H9 (cell line): ENCODE results near the gene ADRA2A. TPM values are rescaled to one million over a fixed set of nuclear protein-coding genes. Genes with fewer than 3 reads are reported as not detected.

Experiments used
- DNase-seq: peaks from one replicate; pipeline ENCODE4 v3.0.0-alpha.2; 2017
- H2AFZ ChIP-seq: one replicate; pipeline ENCODE4 v1.6.1; 2013; ENCODE audit warnings: mild to moderate bottlenecking, low read length, control low read depth, moderate library complexity
- H2AK5ac ChIP-seq: 2 replicates; pipeline ENCODE4 v1.6.1; 2013; ENCODE audit warnings: low read length, control low read depth, mixed read lengths; ENCODE audit not compliant: insufficient read length
- H2BK120ac ChIP-seq: one replicate; pipeline ENCODE4 v1.6.1; 2013; ENCODE audit warnings: low read depth, mild to moderate bottlenecking, low read length, control low read depth, inconsistent platforms; ENCODE audit not compliant: poor library complexity, severe bottlenecking
- H2BK12ac ChIP-seq: 2 replicates; pipeline ENCODE4 v1.6.1; 2013; ENCODE audit warnings: low read length, control low read depth, mixed read lengths, low read depth; ENCODE audit not compliant: insufficient read length
- H2BK15ac ChIP-seq: 2 replicates; pipeline ENCODE4 v1.6.1; 2013; ENCODE audit warnings: low read depth, low read length, control low read depth
- H2BK20ac ChIP-seq: one replicate; pipeline ENCODE4 v1.6.1; 2013; ENCODE audit warnings: low read depth, mild to moderate bottlenecking, low read length, control low read depth, inconsistent platforms; ENCODE audit not compliant: poor library complexity, severe bottlenecking
- H2BK5ac ChIP-seq: 2 replicates; pipeline ENCODE4 v1.6.1; 2013; ENCODE audit warnings: low read length, control low read depth, mixed read lengths; ENCODE audit not compliant: insufficient read length
- H3K14ac ChIP-seq: 2 replicates; pipeline ENCODE4 v1.6.1; 2013; ENCODE audit warnings: low read length, control low read depth; ENCODE audit not compliant: insufficient read depth
- H3K18ac ChIP-seq: 2 replicates; pipeline ENCODE4 v1.6.1; 2013; ENCODE audit warnings: low read depth, mild to moderate bottlenecking, mixed read lengths, low read length, control low read depth; ENCODE audit not compliant: insufficient read length
- H3K23ac ChIP-seq: 2 replicates; pipeline ENCODE4 v1.6.1; 2013; ENCODE audit warnings: low read length, control low read depth, mixed read lengths, low read depth; ENCODE audit not compliant: insufficient read length
- H3K23me2 ChIP-seq: 2 replicates; pipeline ENCODE4 v1.6.1; 2013; ENCODE audit warnings: low read depth, mild to moderate bottlenecking, mixed read lengths, low read length, control low read depth; ENCODE audit not compliant: insufficient read length, poor library complexity, severe bottlenecking
- H3K27ac ChIP-seq: 2 replicates; pipeline ENCODE4 v1.5.1; 2013; ENCODE audit warnings: low read length, control low read depth, mixed read lengths, low read depth; ENCODE audit not compliant: insufficient read length
- H3K27me3 ChIP-seq: 2 replicates; pipeline ENCODE4 v1.6.1; 2013; ENCODE audit warnings: low read length, control low read depth, inconsistent platforms; ENCODE audit not compliant: insufficient read depth
- H3K4ac ChIP-seq: 2 replicates; pipeline ENCODE4 v1.6.1; 2013; ENCODE audit warnings: low read depth, mild to moderate bottlenecking, control low read depth, inconsistent platforms, low read length, moderate library complexity
- H3K4me1 ChIP-seq: 2 replicates; pipeline ENCODE4 v1.6.1; 2013; ENCODE audit warnings: low read length, control low read depth, inconsistent platforms; ENCODE audit not compliant: insufficient read depth
- H3K4me2 ChIP-seq: 2 replicates; pipeline ENCODE4 v1.6.1; 2013; ENCODE audit warnings: low read length, control low read depth, mixed read lengths; ENCODE audit not compliant: insufficient read length, insufficient read depth
- H3K56ac ChIP-seq: 2 replicates; pipeline ENCODE4 v1.6.1; 2013; ENCODE audit warnings: low read depth, mild to moderate bottlenecking, mixed read lengths, low read length, control low read depth; ENCODE audit not compliant: insufficient read length
- H3K79me1 ChIP-seq: 2 replicates; pipeline ENCODE4 v1.6.1; 2013; ENCODE audit warnings: low read depth, mild to moderate bottlenecking, moderate library complexity, low read length, control low read depth, inconsistent platforms; ENCODE audit not compliant: insufficient read depth, poor library complexity, severe bottlenecking
- H3K79me2 ChIP-seq: 2 replicates; pipeline ENCODE4 v1.6.1; 2013; ENCODE audit warnings: low read length, control low read depth, inconsistent platforms; ENCODE audit not compliant: insufficient read depth
- H3K9ac ChIP-seq: 2 replicates; pipeline ENCODE4 v1.6.1; 2013; ENCODE audit warnings: low read length, control low read depth, mixed read lengths; ENCODE audit not compliant: insufficient read length; ENCODE audit errors: extremely low read depth
- H3K9me3 ChIP-seq: one replicate; pipeline ENCODE4 v1.6.1; 2013; ENCODE audit warnings: low read depth, low read length, inconsistent platforms; ENCODE audit not compliant: control insufficient read depth
- H3T11ph ChIP-seq: one replicate; pipeline ENCODE4 v1.6.1; 2013; ENCODE audit warnings: mild to moderate bottlenecking, low read length, control low read depth, inconsistent platforms
- H4K20me1 ChIP-seq: one replicate; pipeline ENCODE4 v1.6.1; 2013; ENCODE audit not compliant: control insufficient read depth, insufficient read length, insufficient read depth
- H4K5ac ChIP-seq: 2 replicates; pipeline ENCODE4 v1.6.1; 2013; ENCODE audit warnings: low read depth, mild to moderate bottlenecking, mixed read lengths, low read length, control low read depth; ENCODE audit not compliant: insufficient read length
- H4K8ac ChIP-seq: replicated peaks from 2 replicates; pipeline ENCODE4 v1.6.1; 2013; ENCODE audit warnings: low read length, control low read depth, mixed read lengths, low read depth; ENCODE audit not compliant: insufficient read length
- H4K91ac ChIP-seq: 2 replicates; pipeline ENCODE4 v1.6.1; 2013; ENCODE audit warnings: low read depth, mild to moderate bottlenecking, moderate library complexity, mixed read lengths, low read length, control low read depth; ENCODE audit not compliant: insufficient read length
- H3K27ac Mint-ChIP-seq, 3 experiments: 2 replicates in 2 of 3; 3 replicates in 1 of 3; pipeline ENCODE4 v1.8.0; 2020 to 2021; ENCODE audit warnings: mixed read lengths in 3 of 3, mild to moderate bottlenecking in 1 of 3, moderate library complexity in 1 of 3
- H3K27me3 Mint-ChIP-seq: 2 replicates; pipeline ENCODE4 v1.8.0; 2021; ENCODE audit warnings: low read depth, mild to moderate bottlenecking, moderate library complexity, mixed read lengths
- H3K36me3 Mint-ChIP-seq, 3 experiments: 2 replicates in 2 of 3; 3 replicates in 1 of 3; pipeline ENCODE4 v1.8.0; 2020 to 2021; ENCODE audit warnings: low read depth in 3 of 3, mixed read lengths in 3 of 3; ENCODE audit not compliant: insufficient read depth in 1 of 3
- H3K4me1 Mint-ChIP-seq, 2 experiments: 2 replicates each; pipeline ENCODE4 v1.8.0; 2020; ENCODE audit warnings: mixed read lengths in 2 of 2
- H3K4me3 Mint-ChIP-seq, 2 experiments: 2 replicates in 1 of 2; 3 replicates in 1 of 2; pipeline ENCODE4 v1.8.0; 2020 to 2021; ENCODE audit warnings: mild to moderate bottlenecking in 2 of 2, mixed read lengths in 2 of 2, moderate library complexity in 1 of 2
- H3K9me3 Mint-ChIP-seq, 2 experiments: 2 replicates in 1 of 2; 3 replicates in 1 of 2; pipeline ENCODE4 v1.8.0; 2020; ENCODE audit warnings: mild to moderate bottlenecking in 2 of 2, mixed read lengths in 2 of 2, moderate library complexity in 1 of 2
- total RNA-seq: library from RNA; stranded (reverse); gene quantifications from 2 replicates; pipeline ENCODE4 v1.2.1, GENCODE V29; 2021
- TF ChIP-seq, protein P1 (sequence below): fragments of 200-600 bp; sonication (generic); conservative IDR thresholded peaks from 3 replicates; pipeline ENCODE4 v1.8.0; 2021; ENCODE audit warnings: antibody characterized with exemption, mild to moderate bottlenecking

ADRA2A gene
- total RNA-seq, 1 experiment from 2014 or later, result 1.4 TPM

DNA sequence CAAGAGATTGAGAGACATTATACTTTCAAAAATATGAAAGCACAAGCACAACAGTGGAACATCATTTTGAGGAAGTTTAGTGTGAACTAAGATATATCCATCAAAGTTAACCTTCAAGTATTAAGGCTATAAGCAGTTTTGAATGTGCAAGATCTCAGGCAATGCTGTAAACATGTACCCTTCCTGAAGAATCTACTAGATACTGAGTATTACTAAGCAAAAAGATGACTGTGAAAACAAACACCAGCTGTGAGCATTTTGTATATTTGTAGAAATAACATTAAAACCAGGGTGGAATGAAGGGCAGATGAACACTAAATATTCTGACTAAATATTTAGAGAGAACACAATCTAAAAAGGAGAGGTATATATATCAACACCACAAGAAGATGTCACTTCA lies 41.3 kb upstream of the ADRA2A start:
- Histone ChIP-seq H3T11ph (no peak overlapping the region), H2AFZ (no peak overlapping the region), H2BK20ac (no peak overlapping the region), H2BK15ac (no peak overlapping the region), H3K18ac (no peak overlapping the region), H2AK5ac (no peak overlapping the region), H3K9me3 (peaks cover 5% of the 10 kb centered on the region), H4K20me1 (no peaks in the 10 kb centered on the region), H3K27ac (no peak overlapping the region), H3K4me2 (no peak overlapping the region), H3K79me1 (no peaks in the 10 kb centered on the region), H3K79me2 (no peaks in the 10 kb centered on the region), H2BK120ac (no peak overlapping the region), H3K9ac (no peak overlapping the region), H4K8ac (no peak overlapping the region), H2BK5ac (no peak overlapping the region), H3K56ac (no peak overlapping the region), H3K27me3 (no peaks in the 10 kb centered on the region), H4K91ac (no peak overlapping the region), H3K4me1 (no peaks in the 10 kb centered on the region), H3K23ac (no peak overlapping the region), H3K4ac (no peak overlapping the region), H2BK12ac (no peak overlapping the region), H3K23me2 (no peaks in the 10 kb centered on the region), H3K14ac (no peak overlapping the region), H4K5ac (no peak overlapping the region)
- H3K27ac Mint-ChIP-seq, result no peak overlapping the region
- no peaks in the 10 kb centered on the region for H3K4me1 Mint-ChIP-seq
- no peaks in the 10 kb centered on the region; the same call in 1 of the 2 replicates for H3K27me3 Mint-ChIP-seq
- H3K9me3 Mint-ChIP-seq, result peaks cover 39 to 42% of the 10 kb centered on the region in 2 experiments
- peaks cover 17 to 42% (median 31%) of the 10 kb centered on the region in 3 experiments for H3K36me3 Mint-ChIP-seq
- TF ChIP-seq, protein P1, sequence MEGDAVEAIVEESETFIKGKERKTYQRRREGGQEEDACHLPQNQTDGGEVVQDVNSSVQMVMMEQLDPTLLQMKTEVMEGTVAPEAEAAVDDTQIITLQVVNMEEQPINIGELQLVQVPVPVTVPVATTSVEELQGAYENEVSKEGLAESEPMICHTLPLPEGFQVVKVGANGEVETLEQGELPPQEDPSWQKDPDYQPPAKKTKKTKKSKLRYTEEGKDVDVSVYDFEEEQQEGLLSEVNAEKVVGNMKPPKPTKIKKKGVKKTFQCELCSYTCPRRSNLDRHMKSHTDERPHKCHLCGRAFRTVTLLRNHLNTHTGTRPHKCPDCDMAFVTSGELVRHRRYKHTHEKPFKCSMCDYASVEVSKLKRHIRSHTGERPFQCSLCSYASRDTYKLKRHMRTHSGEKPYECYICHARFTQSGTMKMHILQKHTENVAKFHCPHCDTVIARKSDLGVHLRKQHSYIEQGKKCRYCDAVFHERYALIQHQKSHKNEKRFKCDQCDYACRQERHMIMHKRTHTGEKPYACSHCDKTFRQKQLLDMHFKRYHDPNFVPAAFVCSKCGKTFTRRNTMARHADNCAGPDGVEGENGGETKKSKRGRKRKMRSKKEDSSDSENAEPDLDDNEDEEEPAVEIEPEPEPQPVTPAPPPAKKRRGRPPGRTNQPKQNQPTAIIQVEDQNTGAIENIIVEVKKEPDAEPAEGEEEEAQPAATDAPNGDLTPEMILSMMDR, result no peak
- no peak for DNase-seq
- H3K4me3 Mint-ChIP-seq, result no peak overlapping the region
